GM19467 (cell line): ENCODE measurements around the gene CFD.

Source experiments
- ATAC-seq: cut with Tn5 transposase; IDR thresholded peaks from one replicate; pipeline ENCODE4 v1.9.1; 2021; ENCODE audit warnings: mild to moderate bottlenecking, moderate library complexity; ENCODE audit not compliant: unreplicated experiment

The CFD gene

GRCh38 chr19:903266-903797 lies 43.9 kb downstream of the CFD start:
- ATAC-seq: no peak

- no peak for ATAC-seq
Measured at GRCh38 chr19:904545-904944, 45.1 kb downstream of the CFD start.

- no peak for ATAC-seq
Measured at GRCh38 chr19:906480-906879, 47.0 kb downstream of the CFD start.

GRCh38 chr19:907183-907853 lies 47.9 kb downstream of the CFD start:
- no peak for ATAC-seq

- ATAC-seq: no peak
Measured at GRCh38 chr19:911197-912033, 52.0 kb downstream of the CFD start.

GRCh38 chr19:912181-913079 lies 53.0 kb downstream of the CFD start:
- no peak for ATAC-seq
